Vagina (tissue), 2 donors: ENCODE results near the gene MFSD6. TPM values are rescaled to one million over a fixed set of nuclear protein-coding genes. Genes with fewer than 3 reads are reported as not detected.
"Not testable (repeated sequence)": the region's sequence is repeated elsewhere in the genome, so short reads cannot be mapped to it uniquely, and the experiment has no call there.

ENCODE experiments used
- DNase-seq, 2 donors: peaks; one replicate each; pipeline ENCODE4 v3.0.0-alpha.2; 2017; ENCODE audit errors: extremely low spot score in 2 of 2
- H3K27ac ChIP-seq: fragments of 200-600 bp; sonication (generic); one replicate; pipeline ENCODE4 v1.5.1; 2019
- H3K27me3 ChIP-seq: fragments of 200-600 bp; sonication (generic); one replicate; pipeline ENCODE4 v1.5.1; 2019
- H3K36me3 ChIP-seq, 2 donors: fragments of 200-600 bp; sonication (generic); one replicate each; pipeline ENCODE4 v1.5.1; 2017 to 2019
- H3K4me1 ChIP-seq: fragments of 200-600 bp; sonication (generic); one replicate; pipeline ENCODE4 v1.5.1; 2019
- H3K4me3 ChIP-seq, 2 donors: fragments of 200-600 bp; sonication (generic); 1 replicate in 1 of 2; 2 replicates in 1 of 2; pipeline ENCODE4 v1.5.1; 2016 to 2019
- H3K9me3 ChIP-seq: fragments of 200-600 bp; sonication (generic); one replicate; pipeline ENCODE4 v1.5.1; 2019
- POLR2A ChIP-seq, 2 donors: fragments of 450-650 bp; IDR thresholded peaks; one replicate each; pipeline ENCODE4 v1.6.1; 2017; ENCODE audit warnings: antibody characterized with exemption in 2 of 2, mild to moderate bottlenecking in 2 of 2, moderate library complexity in 2 of 2
- POLR2AphosphoS5 ChIP-seq, 2 donors: sonication (generic); formaldehyde crosslinking; IDR thresholded peaks; one replicate each; pipeline ENCODE4 v1.9.0; 2017; ENCODE audit warnings: antibody characterized with exemption in 2 of 2, mild to moderate bottlenecking in 2 of 2, low read depth in 1 of 2; ENCODE audit not compliant: insufficient read depth in 1 of 2
- intact Hi-C: fragments of 100-400 bp; cut with DNase I; formaldehyde crosslinking; loops from one replicate; pipeline ENCODE4 v1.15.1; 2023
- total RNA-seq: library from RNA; depleted of rRNA; stranded (reverse); fragments of >200 nt; gene quantifications from one replicate; pipeline ENCODE4 v1.2.3, GENCODE V29; 2016
- TF ChIP-seq, protein P1 (sequence below), 3 experiments: fragments of 450-650 bp in 2 of 3; fragments of 200-600 bp in 1 of 3; sonication (generic) in 1 of 3; IDR thresholded peaks; one replicate each; pipeline ENCODE4 v1.5.1; 2017 to 2019; ENCODE audit warnings: antibody characterized with exemption in 3 of 3, mild to moderate bottlenecking in 2 of 3, moderate library complexity in 2 of 3

MFSD6 gene
- total RNA-seq, 1 donor from 2014 or later = 84.7 TPM

DNA sequence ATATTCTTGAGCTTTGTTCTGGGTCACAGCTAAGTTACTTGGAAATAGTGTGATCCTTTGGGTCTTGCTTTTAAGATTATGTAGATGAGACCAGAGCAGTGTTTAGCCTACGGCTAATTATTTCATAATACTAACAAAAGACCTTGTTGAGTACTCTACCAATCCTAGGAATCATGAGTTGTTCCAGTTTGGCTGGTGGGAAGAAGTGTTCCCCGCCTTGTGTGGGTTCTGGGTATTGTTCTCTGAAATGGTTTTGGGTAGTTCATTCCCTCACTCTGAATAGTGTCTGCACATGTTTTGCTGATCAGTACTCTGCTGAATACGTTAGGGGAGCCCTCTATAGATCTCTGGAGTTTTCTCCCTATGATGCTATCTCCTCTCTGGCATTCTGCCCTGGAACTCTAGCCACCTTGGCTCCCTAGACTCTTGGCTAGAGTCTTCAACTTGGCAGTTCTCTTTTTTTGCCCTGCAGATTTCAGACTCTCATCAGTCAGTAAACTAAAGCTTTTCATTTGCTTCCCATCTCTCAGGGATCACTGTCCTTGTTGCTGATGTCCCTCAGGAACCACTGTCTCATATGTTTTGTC is 78.0 kb downstream of the MFSD6 start:
- Histone ChIP-seq H3K27ac (peak overlapping the region; percentile 1), H3K4me3 (no peak overlapping the region), H3K9me3 (no peaks in the 10 kb centered on the region), H3K27me3 (no peaks in the 10 kb centered on the region), H3K36me3 (peaks cover 0 to 24% of the 10 kb centered on the region in 2 donors), H3K4me1 (peaks cover 23% of the 10 kb centered on the region)
- no peak for TF ChIP-seq POLR2A (IDR thresholded peaks at IDR 0.05)
- TF ChIP-seq, protein P1, sequence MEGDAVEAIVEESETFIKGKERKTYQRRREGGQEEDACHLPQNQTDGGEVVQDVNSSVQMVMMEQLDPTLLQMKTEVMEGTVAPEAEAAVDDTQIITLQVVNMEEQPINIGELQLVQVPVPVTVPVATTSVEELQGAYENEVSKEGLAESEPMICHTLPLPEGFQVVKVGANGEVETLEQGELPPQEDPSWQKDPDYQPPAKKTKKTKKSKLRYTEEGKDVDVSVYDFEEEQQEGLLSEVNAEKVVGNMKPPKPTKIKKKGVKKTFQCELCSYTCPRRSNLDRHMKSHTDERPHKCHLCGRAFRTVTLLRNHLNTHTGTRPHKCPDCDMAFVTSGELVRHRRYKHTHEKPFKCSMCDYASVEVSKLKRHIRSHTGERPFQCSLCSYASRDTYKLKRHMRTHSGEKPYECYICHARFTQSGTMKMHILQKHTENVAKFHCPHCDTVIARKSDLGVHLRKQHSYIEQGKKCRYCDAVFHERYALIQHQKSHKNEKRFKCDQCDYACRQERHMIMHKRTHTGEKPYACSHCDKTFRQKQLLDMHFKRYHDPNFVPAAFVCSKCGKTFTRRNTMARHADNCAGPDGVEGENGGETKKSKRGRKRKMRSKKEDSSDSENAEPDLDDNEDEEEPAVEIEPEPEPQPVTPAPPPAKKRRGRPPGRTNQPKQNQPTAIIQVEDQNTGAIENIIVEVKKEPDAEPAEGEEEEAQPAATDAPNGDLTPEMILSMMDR (IDR thresholded peaks at IDR 0.05) = no peak
- no peak for TF ChIP-seq POLR2AphosphoS5 (IDR thresholded peaks at IDR 0.05; ENCODE audit: insufficient read depth in 1 of 2, low read depth in 1 of 2)
- no peak for DNase-seq
- intact Hi-C loops = no loop called here

DNA sequence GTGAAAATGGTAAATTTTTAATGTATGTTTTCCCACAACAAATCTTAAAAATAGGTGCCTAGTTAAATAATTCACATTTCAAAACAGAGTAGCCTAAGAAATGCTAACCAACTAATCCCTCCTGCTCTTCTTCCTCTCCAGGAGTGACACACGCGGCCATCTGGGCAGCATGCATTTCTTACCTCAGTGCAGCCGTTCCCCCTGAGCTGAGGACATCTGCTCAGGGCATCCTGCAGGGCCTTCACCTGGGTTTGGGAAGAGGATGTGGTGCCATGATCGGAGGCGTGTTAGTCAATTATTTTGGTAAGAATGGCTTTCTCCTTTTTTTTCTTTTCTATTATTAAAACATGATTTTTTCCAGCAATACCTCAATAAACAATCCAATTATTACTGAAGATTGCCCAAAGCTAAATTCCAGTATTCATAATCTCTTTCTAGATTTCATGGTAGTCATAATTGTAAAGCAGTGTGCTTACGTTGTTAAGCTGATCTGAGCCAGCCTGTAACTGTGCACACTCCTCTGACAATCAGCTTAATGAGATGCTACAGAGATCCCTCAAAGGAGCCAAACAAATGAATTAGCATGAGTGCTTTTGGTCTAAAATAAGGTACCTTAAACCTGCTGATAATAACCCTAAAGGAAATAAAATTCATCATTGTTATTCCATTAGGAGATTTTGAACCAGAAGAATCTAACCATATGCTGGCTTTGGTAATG is 80.5 kb downstream of the MFSD6 start:
- DNase-seq = no peak
- intact Hi-C loops = no loop called here
- no peak overlapping the region for H3K4me3 ChIP-seq
- peaks cover 0 to 40% of the 10 kb centered on the region in 2 donors for H3K36me3 ChIP-seq
- H3K27me3 ChIP-seq = no peaks in the 10 kb centered on the region
- no peaks in the 10 kb centered on the region for H3K9me3 ChIP-seq
- peaks cover 13% of the 10 kb centered on the region for H3K4me1 ChIP-seq
- TF ChIP-seq, protein P1 (IDR thresholded peaks at IDR 0.05) = no peak
- TF ChIP-seq POLR2AphosphoS5 (IDR thresholded peaks at IDR 0.05; ENCODE audit: insufficient read depth in 1 of 2, low read depth in 1 of 2) (no peak), POLR2A (IDR thresholded peaks at IDR 0.05) (no peak)
- H3K27ac ChIP-seq = no peak overlapping the region

DNA sequence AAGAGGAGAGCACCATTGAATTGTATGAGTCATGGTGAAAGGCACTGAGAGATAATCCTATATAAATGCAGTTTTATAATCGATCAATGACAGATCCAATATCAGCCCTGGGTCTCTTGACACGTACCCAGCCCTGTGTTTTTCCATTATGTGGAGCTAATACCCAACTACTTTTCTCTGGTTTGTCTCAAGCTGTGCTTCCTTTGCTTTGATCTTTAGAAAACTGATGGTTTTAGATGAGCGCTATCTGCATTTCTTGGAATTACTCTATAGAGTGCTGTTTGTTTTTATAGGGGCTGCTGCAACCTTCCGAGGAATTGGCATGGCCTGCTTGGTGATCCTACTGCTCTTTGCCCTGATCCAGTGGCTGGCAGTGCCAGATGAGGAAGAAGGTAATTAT is 81.3 kb downstream of the MFSD6 start:
- intact Hi-C loops = no loop called here
- Histone ChIP-seq H3K27me3 (no peaks in the 10 kb centered on the region), H3K4me3 (no peak overlapping the region), H3K9me3 (no peaks in the 10 kb centered on the region), H3K27ac (no peak overlapping the region), H3K4me1 (peaks cover 13% of the 10 kb centered on the region), H3K36me3 (peaks cover 0 to 40% of the 10 kb centered on the region in 2 donors)
- no peak for DNase-seq
- TF ChIP-seq, protein P1 (IDR thresholded peaks at IDR 0.05) = no peak
- no peak for TF ChIP-seq POLR2A (IDR thresholded peaks at IDR 0.05)
- no peak for TF ChIP-seq POLR2AphosphoS5 (IDR thresholded peaks at IDR 0.05; ENCODE audit: insufficient read depth in 1 of 2, low read depth in 1 of 2)

DNA sequence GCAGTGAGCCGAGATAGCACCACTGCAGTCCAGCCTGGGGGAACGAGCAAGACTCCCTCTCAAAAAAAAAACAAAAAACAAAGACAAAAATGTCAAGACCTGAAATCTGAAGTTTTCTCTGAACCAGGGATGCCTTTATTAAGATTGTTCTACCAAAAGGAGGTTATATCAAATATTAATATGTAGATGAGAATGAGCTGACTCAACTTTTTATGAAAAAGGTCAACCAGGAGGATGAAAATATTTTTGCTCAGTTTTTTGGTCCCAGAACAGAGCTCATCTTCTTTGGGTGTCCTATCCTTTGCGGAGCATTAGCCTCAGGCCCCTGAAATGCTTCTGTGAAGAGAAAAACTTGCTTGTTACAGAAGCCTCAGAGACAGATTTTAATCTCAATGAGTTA is 82.3 kb downstream of the MFSD6 start:
- no peaks in the 10 kb centered on the region for H3K9me3 ChIP-seq
- TF ChIP-seq POLR2A (IDR thresholded peaks at IDR 0.05) = no peak
- TF ChIP-seq, protein P1 (IDR thresholded peaks at IDR 0.05) = no peak
- no peak for TF ChIP-seq POLR2AphosphoS5 (IDR thresholded peaks at IDR 0.05; ENCODE audit: insufficient read depth in 1 of 2, low read depth in 1 of 2)
- intact Hi-C loops = no loop called here
- peaks cover 13% of the 10 kb centered on the region for H3K4me1 ChIP-seq
- DNase-seq = no peak
- peaks cover 0 to 40% of the 10 kb centered on the region in 2 donors for H3K36me3 ChIP-seq
- H3K27ac ChIP-seq = no peak overlapping the region
- H3K4me3 ChIP-seq = no peak overlapping the region
- H3K27me3 ChIP-seq = no peaks in the 10 kb centered on the region

DNA sequence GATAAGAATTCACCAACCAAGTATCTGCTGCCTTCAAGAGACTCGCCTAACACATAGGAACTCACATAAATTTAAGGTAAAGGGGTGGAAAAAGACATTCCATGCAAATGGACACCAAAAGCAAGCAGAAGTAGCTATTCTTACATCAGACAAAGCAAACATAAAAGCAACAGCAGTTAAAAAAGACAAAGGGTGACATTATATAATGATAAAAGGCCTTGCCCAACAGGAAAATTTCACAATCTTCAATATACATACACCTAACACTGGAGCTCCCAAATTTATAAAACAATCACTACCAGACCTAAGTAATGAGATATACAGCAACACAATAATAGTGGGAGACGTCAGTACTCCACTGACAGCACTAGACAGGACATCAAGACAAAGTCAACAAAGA is 84.9 kb downstream of the MFSD6 start:
- Histone ChIP-seq H3K27me3 (no peaks in the 10 kb centered on the region), H3K27ac (no peak overlapping the region), H3K4me3 (no peak overlapping the region), H3K36me3 (peaks cover 0 to 44% of the 10 kb centered on the region in 2 donors), H3K4me1 (no peaks in the 10 kb centered on the region), H3K9me3 (no peaks in the 10 kb centered on the region)
- no peak for DNase-seq
- intact Hi-C loops = no loop called here
- TF ChIP-seq, protein P1 (IDR thresholded peaks at IDR 0.05) = no peak
- TF ChIP-seq POLR2A (IDR thresholded peaks at IDR 0.05) = no peak
- TF ChIP-seq POLR2AphosphoS5 (IDR thresholded peaks at IDR 0.05; ENCODE audit: insufficient read depth in 1 of 2, low read depth in 1 of 2) = no peak

DNA sequence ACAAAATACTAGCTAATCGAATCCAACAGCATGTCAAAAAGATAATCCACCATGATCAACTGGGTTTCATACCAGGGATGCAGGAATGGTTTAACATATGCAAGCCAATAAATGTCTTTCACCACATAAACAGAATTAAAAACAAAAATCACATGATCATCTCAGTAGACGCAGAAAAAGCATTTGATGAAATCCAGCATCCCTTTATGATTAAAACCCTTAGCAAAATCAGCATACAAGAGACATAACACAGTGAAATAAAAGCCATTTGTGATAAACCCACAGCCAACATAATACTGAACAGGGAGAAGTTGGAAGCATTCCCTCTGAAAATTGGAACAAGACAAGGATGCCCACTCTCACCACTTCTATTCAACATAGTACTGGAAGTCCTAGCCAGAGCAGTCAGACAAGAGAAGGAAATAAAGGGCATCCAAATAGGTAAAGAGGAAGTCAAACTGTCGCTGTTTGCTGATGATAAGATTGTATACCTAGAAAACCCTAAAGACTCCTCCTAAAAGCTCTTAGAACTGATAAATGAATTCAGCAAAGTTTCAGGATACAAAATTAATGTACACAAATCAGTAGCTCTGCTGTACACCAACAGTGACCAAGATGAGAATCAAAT is 86.6 kb downstream of the MFSD6 start:
- intact Hi-C loops, H3K27me3 ChIP-seq, H3K4me1 ChIP-seq, H3K9me3 ChIP-seq, H3K27ac ChIP-seq, DNase-seq, H3K4me3 ChIP-seq: not testable (repeated sequence)
- peaks cover 0 to 31% of the 10 kb centered on the region in 2 donors for H3K36me3 ChIP-seq
